HG02678 (cell line): ENCODE measurements around the gene PMAIP1.

ENCODE experiments used
- ATAC-seq: cut with Tn5 transposase; IDR thresholded peaks from one replicate; pipeline ENCODE4 v1.9.1; 2021; ENCODE audit warnings: mild to moderate bottlenecking, moderate library complexity; ENCODE audit not compliant: unreplicated experiment

Gene PMAIP1

DNA sequence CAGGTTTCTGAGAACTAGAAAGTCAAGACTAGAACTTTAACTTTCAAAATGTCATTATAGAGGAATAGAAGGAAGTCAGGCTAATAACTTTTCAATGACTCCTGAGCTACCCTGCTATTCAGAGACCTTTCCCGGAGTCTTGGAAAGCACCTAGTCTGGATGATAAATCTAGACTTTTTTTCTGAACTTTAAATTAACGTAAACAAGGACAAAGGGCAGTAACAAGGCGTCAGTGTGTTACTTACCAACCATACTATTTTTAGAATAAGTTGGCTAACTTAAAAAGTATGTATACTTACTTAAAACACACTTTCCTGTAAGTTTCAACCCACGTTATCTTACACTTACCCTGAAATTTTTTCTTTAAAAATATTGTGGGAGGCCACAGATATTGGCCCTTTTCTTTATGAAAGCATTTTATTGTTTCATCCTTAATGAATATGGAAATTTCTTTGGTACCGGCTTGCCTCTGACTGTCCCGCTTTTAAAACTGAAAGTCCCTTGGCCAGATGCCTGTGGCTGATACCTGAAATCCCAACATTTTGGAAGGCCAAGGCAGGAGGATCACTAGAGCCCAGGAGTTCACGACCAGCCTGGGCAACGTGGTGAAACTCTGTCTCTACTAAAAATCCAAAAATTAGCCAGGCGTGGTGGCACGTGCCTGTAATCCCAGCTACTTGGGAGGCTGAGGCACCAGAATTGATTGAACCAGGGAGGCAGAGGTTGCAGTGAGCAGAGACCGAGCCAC, 9.7 kb downstream of the PMAIP1 start:
- no peak for ATAC-seq

DNA sequence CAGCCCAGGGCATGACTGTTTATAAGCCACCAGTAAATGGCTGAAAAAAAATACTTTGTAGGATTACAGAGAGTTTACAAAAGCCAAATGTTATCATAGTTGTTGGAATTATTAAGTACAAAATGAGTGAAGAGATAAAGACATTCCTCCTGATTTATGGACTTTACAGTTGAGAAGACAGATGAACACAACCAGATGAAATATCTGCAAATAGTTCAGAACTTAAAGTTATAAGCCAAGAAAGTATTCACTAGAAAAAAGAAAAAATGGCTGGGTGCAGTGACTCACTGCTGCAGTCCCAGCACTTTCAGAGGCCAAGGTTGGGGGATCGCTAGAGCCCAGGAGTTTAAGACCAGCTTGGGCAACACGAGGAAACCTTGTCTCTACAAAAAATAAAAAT, 11.2 kb downstream of the PMAIP1 start:
- no peak for ATAC-seq

DNA sequence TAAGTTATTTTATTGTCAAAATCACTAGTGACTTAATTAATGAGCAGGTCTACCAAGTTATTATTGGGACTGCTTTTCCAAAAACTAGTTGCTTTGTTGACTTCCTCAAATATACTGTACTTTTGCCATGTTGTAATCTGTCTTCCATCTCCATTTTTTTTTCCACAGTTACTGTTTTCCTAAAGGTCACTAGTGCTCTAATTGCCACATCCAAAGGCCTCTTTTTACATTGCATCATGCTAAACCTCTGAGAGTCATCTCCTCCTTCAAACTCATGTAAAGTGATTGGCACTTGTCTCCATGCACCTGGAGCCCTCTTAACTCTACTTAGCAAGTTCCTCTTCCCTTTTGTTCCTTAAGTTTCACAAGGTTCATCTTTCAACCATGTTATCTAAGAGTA, 11.8 kb downstream of the PMAIP1 start:
- no peak for ATAC-seq

DNA sequence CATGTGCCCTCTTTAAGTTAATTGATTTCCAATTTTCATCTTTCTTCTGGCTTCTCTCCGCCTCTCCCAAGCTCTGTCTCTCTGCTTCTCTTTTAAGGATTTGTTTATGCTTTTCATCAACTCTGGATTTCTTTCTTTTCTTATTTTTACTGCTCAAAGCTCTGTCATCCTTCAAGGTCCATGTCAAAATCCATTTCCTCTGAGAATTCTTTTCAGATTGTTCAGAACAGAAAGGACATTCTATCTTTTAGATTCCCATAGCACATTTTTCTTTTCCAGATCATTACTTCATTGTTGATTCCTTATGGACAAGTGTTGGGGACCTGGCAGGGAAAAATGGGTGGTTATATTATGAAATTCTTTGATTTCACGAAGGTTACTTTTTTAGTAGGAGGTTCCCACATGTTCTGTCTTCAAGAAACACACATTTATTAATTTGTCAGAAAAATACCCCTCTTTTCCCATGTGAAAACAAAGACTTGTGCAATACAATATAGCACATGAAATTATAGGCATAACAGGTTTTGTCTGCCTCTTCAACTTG, 12.3 kb downstream of the PMAIP1 start:
- ATAC-seq = no peak

DNA sequence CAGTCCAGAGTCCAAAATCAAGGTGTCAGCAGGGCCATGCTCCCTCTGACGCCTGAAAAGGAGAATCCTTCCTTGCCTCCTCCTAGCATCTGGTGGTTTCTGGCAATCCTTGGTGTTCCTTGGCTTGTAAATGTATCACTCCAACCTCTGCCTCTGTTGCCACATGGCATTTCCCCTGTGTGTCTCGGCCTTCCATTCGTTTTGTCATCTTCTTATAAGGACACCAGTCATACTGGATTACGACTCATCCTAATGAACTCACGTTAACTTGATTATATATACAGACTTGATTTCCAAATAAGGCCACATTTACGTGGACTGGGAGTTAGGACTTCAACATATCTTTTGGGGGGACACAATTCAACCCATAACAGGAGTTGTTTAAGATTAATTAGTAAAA, 15.8 kb downstream of the PMAIP1 start:
- no peak for ATAC-seq

DNA sequence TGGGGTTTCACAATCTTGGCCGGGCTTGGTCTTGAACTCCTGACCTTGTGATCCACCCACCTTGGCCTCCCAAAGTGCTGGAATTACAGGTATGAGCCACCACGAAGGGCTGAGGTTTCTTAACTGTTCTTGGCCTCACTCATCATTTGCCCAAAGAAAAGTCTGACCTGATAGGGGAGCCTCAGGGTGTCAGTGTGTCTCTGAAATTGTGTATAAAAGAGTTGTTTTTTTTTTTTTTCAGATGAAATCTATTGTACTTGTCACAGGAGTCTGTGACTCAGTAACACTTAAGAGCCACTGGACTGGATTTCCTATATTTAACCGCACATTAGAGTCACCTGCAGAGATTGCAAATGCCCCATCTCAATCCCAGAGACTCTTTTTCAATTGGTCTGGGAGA, 16.9 kb downstream of the PMAIP1 start:
- no peak for ATAC-seq

DNA sequence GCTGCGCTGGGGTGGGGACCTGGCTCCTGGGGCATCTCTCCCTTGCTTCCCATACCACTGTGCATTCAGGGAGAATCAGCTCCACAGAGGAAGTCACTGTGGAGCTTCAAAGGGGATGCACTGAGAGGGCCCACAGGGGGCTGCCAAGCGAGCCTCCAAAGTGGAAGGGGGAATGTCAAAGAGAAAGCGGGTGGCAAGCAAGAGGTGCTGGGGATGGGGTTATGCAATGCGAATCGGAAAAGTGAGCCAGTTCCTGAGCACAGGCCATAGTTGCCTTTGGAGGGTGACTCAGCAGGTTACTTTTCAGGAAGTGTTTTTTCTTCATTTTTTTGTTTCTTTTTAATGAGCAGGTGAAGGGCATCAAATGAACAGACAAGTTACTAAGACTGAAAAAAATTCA, 17.6 kb downstream of the PMAIP1 start:
- no peak for ATAC-seq

DNA sequence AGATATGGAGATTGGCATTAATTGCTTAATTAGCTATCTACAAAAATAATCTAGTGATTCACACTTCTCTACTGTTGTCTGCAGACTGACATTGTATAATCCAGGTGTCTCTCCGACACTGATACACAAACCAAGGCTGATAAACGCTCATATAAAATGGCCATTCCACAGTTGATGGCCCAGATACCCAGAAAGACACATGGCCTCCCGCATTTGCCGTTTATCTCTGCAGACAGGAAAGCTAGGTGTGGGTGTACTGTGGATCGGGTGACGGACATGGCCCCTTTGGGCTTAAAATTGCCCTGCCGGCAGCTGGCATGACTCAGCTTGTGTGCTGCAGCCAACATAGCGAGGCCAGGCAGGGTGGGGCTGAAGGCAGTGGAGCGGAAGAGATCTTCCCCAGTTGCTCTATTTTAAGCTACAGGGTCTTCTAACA, 18.5 kb downstream of the PMAIP1 start:
- ATAC-seq = peak; percentile 50

DNA sequence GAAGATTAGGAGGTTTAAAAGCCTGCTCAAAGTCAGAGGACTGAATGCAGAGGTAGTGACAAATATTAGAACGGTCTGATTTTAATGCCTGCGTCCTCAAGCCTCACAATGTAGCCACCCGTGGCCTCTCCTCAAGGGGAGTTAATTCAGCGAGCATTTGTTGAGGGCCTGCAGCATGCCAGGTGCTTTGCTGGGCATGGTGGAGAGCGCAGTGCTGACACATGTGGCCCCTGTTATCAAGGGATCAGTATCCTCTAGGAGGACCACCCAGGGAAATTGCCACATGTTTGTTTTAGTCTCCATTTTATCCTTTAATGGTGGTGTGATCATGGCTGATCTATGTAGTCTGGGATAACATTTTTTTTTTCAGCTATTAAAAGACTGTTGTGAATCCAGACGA, 19.2 kb downstream of the PMAIP1 start:
- no peak for ATAC-seq

DNA sequence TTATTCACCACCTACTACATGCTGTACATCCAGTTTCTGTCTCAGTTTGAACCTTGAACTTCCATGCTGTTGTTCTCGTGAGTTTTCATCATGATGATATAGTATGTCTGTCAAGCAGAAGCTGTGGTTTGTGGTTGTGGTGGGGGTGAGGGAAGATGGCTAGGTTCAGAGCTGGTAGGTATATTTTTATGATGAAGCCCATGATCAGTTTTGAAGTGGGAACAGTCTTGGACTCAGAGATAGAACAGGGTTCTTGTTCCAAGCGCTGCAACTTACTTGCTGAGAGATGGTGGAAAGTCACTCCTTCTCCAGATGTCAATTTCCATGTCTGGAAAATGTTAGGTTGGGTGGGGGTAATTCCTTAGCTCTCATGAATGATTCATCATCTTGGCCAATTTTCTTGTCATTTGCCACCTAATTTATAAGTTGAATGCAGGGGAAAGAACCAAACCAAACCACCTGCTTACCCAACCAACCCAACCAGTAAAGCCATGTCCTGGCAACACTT, 21.6 kb downstream of the PMAIP1 start:
- ATAC-seq = peak; percentile 38

DNA sequence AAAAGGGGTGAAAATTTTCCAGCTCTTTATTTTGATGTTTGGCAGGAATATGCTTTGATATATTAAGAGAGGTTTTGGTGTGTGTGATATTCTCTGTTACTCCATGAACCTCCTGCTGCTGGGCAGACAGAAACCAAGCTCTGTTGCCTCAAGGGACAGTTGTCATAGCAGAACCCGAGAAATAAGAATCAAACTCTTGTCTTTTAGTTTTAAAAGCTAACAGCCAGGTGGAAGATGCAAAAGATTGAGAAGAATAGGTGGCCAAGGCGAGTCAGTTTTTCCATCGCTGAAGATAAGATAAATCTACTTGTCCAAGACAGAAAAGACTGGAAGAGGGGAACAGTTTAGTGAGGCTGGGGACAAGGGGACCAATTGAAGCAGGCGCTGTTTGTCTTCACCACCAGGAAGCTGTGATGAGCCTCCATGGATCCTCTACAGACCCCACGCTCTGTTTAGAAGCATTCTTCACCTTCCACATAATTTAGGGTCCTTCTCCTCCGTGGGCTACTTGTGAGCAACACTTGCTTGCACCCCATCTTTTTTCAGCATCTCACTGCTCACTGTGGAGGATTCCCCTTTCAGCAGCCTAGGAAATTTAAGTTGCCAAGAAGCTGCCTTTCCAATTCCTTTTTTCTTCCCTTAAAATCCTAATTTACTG, 23.9 kb downstream of the PMAIP1 start:
- ATAC-seq = peak; percentile 50

DNA sequence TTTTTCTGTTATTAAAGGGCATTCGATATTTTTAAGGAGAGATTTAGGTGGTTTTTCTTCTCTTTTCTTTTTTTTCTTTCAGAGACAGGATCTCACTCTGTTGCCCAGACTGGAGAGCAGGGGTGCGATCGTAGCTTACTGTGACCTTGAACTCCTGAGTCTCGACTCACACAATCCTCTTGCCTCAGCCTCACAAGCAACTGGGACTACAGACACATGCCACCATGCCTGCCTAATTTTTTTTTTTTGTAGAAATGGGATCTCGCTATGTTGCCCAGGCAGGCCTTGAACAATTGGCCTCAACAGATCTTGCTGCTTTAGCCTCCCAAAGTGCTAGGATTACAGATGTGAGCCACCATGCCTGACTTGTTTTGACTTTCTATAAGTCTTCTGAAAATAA, 26.3 kb downstream of the PMAIP1 start:
- no peak for ATAC-seq

DNA sequence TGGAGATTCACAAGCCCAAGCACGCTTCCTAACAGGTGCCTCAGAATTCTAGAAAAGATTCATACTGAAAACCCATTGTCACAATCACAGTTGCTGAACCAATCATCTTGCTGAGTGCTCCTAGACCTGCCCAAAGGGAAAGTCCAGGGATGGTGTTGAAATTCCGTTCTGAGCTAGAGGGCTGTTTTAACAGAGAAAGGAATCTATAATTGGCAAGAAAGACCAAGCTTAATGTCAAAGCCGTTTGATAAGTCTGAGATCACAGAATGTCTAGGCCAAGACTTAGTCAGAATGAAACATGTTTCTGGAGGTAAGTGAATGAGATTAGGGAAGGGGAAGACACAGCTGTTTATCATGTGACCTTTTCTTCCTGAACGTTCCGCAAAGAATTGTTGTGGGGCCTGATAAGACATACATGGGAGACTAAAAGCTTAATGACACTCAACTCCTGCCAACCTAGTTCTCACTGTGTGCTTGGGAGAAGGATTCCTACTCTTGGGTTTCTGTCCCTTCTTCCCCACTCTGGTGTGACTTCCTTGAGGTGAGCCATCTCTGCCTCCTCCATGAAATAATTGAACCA, 27.5 kb downstream of the PMAIP1 start:
- peak; percentile 64 for ATAC-seq

DNA sequence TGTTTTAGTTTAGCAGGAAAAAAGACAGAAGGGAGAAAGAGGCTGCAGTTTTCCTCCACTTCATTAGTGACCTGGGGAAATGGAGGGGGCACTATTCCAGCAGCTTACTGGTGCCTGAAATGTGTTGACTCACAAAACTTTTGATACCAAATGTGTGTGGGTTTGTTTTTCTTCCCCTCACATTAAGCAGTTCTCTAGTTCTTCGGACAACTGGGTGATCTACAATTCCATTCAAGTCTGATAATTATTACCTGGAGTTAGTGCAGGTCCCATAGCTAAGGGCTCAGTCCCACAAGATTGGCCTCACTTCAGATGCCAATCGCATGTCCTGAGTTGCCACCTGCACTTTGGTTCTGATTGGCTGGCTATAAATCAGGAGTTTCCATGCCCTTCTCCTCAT, 28.4 kb downstream of the PMAIP1 start:
- ATAC-seq = no peak

DNA sequence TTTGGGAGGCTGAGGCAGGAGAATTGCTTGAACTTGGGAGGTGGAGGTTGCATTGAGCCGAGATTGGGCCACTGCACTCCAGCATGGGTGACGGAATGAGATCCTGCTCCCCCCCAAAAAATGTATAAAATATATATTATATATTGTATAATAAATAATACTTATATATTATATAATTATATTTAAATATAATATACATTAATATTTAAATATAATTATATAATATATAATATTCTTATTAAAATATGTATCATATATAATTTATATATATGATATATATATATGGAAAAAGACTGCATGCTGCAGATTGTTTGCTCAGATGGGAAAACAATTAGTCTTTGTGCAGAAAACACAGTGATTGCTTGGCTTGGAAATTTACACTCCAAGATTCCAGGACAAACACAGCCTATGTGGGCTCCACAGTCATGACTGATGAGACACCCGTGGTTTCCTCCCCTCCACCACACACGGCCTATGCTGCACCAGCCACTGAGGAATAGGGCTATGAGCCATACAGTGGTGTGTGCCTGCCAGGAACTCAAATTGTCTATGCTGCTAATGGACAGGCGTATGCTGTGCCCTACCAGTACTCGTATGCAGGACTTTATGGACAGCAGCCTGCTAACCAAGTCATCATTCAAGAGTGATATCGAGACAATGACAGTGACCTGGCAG, 30.0 kb downstream of the PMAIP1 start:
- no peak for ATAC-seq

DNA sequence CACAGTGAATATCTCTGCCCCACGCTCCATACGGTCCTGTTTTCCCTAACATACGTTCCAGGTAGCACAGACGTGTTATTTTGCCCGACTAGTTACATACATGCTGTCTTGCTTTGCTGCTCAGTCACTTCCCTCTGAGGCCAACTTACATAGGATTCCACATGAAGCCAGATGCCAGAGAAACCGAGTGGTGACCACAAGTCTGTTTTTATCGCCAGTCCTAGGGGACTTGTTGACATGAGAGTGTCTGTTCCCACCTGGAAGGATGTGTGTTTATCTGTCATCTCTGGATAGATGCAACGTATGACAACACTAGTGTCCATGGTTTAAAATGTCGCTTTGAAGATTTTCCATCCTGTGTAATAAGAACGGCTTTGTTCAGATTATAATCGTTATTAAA, 32.6 kb downstream of the PMAIP1 start:
- ATAC-seq = no peak

DNA sequence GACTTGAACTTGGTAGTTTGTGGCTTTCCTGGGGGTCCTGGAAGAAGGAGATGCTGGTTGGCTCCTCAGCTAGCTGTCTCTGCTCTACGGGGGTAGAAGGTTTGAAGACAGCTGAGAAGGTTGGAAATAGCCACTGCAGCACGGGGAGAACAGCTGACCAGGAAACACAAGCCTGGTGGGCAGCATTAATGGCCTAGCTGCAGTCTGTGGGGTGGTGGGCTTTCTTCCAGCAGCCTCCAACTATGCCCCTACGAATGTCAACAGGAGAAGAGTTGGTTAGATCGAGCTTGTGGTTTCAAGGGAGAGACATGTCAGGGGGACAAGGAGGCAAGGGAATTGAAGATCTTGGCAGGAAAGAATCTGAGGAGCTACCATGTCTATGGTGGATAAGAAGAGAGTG, 38.9 kb downstream of the PMAIP1 start:
- no peak for ATAC-seq

DNA sequence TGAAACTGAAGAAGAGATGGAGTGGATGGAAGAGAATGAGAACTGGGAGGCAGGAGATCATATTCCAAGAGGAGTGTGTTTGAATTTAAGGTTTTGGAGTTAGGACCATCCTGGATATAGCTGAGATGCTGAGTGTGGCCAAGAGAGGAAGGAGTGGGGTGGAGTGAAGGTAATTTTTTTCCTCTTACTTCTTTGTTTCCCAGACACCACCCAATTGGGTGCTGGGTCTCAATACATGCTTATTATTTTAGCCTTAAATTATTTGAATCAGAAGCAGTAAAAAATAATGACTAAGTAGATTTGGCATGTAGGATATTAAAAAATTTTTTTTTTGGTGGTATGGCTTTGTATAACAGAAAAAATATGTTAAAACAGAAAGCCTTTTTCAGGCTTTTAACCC, 39.3 kb downstream of the PMAIP1 start:
- ATAC-seq = no peak

DNA sequence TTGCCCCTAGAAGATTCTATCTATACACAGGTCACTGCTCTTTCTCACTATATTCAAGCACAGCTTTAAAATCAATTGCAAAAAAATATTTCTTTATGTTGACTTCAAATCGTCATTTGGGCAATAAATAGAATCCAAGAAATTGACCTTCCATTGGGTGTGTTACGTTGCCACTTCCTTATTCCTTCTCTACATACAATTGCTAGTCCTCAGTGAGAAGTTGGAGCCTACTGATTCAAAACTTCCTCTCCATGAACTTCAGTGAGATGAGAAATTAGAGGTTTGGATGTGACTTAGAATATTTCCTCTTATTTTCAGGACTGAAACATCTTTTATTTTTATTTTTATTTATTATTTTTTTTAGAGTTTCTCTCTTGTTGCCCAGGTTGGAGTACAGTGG, 40.3 kb downstream of the PMAIP1 start:
- no peak for ATAC-seq

DNA sequence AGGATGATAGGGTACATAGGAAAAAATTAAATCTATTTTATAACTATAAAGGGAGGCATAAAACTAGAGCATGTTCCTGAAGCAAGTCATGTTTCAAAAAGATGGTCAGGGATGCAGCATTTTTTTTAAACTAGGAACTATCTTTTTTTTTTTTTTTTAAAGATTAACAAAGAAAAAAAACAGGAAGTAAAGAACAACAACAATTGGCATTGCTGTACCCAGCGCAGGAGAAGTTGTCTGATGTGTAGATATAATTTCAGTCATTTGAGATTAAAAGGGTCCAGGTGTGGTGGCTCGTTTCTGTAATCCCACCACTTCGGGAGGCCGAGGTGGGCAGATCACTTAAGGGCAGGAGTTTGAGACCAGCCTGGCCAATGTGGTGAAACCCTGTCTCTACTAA, 41.5 kb downstream of the PMAIP1 start:
- ATAC-seq = no peak

DNA sequence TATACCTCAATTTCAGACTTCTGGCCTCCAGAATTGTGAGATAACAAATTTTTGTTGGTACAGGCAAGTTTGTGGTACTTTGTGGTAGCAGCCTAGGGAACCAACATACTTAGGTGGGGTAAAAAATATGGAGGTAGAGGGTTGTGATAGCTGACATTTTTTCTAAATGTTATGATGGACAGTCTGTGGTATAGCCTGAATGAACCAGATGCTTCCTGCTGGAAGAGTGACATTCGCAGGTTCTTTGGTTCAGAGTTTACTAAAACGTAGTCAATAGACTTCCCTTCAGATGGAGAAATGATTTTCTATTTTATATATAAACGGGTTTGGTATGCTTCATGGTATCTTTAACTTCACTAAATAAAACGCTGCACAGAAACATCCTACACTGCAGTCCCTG, 42.8 kb downstream of the PMAIP1 start:
- no peak for ATAC-seq
